Activated gamma-delta T cell (primary cell): Measurements from ENCODE around the gene CD109.

Experiments
- DNase-seq: peaks from one replicate; lab custom pipeline; 2025; lab: John Stamatoyannopoulos, UW

CD109 gene

GRCh38 chr6:73727114-73727513 lies 31.1 kb downstream of the CD109 start:
- no peak for DNase-seq

DNA sequence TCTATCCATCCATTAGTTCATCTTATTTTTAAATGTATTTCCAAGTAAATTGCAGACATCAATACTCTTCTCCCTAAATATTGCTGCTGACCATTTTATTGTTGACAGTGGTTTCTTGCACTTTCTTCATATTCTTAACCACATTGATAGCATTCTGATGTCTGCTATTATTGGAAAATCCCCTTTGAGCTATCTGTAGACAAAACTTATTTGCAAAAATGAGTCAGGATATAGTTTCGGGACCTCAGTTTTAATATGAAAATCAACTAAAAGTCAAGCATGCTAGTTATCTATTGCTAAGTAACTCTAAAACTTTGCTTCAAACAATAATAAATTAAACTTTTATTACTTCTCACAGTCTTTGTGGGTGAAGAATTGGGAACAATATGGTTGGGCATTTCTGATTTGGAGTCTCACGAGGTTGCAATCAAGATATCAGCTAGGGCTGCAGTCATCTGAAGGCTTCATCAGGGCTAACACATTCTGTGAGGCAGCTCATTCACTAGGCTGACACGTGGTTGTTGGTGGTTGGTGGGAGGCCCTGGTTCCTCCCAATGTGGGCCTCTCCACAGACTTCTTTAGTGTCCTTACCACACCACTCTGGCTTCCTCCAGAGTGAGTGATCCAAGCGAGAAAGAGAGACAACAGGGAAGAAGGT lies 32.7 kb downstream of the CD109 start:
- no peak for DNase-seq

DNA sequence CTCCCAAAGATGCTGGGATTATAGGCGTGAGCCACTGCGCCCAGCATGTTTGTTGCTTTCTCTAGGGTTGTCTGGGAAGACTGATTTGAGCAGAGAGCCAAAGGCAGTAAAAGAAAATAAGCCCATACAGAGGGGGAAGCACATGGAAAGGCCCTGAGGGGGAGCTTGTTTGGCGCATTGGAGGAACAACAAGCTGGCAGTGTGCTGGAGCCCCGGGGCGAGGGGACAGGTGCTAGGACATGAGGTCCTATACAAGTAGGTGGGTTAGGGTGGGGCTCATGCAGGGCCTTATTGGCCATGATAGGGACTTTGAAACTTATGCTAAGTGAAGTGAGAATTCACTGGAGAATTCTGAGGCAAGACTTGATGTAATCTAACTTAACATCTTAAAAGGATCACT lies 35.3 kb downstream of the CD109 start:
- DNase-seq, result no peak

GRCh38 chr6:73732845-73733675 lies 37.1 kb downstream of the CD109 start:
- no peak for DNase-seq

DNA sequence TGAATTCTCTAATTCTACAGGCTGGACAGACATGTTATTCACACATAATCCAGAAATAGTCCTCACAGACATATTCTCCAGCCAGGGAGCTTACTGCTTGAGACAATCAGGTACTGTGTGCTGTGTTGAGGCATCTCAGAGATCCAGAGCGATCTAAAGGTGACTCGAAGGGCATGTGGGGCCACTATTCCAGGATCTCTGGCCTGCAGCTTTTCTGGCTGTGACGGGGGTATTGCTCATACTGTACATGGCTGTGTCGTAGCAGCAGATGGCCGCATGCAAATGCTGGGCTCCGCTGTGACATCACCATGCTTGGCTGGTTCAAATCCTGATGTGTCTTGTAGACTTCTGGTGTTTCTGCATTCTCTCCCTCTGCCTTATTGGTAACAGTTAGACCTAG lies 37.8 kb downstream of the CD109 start:
- DNase-seq, result no peak

DNA sequence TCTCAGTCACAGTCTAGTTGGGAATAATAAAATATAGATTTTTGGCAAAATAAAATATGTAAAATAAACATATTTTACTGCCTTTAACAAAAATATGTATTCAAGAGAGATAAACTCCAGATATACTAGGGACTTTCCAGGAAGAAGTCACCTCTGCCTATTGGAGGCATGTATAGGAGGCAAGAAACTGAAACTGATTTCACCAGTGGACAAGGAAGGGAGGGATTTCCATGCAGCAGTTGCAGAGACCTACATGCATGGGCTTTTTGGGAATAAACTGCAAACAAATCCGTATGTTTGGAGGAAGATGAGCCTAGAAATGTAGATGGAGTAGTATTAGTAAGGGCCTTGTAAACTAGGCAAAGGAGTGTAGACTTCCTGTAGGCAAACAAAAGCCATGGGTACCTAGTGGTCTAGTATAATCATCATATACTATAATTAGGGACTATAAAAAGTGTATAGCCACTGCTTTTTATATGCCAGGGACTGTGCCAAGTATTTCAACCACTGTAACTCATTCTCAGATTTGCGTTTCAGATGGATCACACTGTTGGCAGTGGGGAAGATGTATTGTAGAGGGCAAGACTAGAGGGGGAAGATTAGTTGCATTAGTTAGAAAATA lies 38.9 kb downstream of the CD109 start:
- DNase-seq, result no peak

GRCh38 chr6:73738367-73739028 lies 42.5 kb downstream of the CD109 start:
- no peak for DNase-seq

- DNase-seq, result no peak
These were observed 43.1 kb downstream of the CD109 start for GRCh38 chr6:73739096-73739495.

GRCh38 chr6:73742433-73742832 lies 46.4 kb downstream of the CD109 start:
- DNase-seq, result no peak

DNA sequence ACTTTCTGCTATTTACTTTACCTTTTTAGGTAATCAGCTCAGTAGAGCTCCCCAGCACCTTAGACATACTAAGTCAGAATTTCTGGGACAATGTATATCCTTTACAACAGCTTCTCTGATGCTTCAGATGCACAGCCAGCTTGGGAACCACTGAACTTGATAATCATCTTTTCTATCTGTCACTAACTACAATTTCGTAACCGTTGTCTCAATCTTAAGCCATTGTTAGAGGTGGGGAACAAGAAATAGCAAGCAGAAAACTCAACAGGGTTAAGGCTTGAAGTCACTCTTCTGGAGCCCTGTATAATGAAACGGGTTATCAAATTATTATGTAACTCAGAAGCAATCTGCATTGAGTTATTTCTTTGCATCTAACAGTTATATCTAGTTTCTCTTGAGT lies 47.1 kb downstream of the CD109 start:
- no peak for DNase-seq

DNA sequence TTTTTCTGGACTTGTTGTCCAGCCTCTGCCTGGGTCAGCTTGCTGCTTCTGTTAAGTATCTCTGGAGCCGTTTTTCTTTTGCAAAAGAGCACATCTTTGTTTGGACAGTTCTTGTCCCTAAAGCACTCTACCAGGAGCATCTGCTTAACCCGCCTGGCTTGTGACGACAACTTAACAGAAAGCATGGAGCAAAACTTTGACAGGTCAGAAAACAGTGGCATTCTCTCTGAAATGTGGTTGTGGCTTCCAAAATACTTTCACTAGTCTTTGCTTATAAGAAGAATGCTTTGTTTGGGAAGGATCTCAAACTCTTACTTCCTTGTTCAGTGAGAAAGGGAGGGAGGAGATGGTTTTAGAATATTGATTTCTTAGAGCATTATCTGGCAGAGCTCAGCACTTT lies 47.6 kb downstream of the CD109 start:
- DNase-seq, result no peak

DNA sequence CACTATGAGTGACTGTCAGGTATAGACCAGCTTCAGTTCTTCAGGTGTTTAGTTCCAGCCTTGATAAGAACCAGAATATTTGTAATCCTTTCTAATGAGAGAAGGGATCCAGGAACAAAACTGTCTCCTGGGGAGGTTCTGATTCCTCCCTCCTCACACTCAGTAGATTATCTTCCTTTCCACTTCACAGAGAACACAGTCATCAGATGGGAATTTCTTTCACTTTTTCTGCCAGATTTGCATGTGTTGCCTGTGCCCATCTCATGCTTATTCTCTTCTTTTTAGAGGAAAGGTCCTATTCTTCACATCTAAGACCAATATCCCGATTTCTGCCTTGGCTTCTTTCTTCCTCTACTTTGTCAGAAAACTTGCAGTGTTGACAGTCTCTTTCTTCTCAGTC lies 50.8 kb downstream of the CD109 start:
- DNase-seq, result no peak

GRCh38 chr6:73747289-73747688 lies 51.3 kb downstream of the CD109 start:
- no peak for DNase-seq

- DNase-seq, result no peak
These were observed 56.9 kb downstream of the CD109 start for GRCh38 chr6:73752943-73753342.

DNA sequence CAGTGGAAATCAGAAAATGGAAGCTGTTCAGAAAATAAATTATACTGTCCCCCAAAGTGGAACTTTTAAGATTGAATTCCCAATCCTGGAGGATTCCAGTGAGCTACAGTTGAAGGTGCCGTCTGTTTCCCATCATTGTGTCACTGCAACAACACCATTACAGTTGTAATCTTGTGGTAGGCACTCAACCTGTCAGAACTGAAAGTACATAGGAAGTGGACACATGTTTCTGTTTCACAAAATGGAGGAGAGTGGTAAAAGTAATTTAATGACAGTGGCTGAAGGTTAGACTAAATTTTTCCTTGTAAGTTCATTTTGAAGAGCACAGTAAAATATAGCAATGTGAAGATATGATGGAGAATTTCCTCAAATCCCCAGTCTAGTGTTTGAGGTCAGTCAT lies 70.0 kb downstream of the CD109 start:
- DNase-seq, result no peak

DNA sequence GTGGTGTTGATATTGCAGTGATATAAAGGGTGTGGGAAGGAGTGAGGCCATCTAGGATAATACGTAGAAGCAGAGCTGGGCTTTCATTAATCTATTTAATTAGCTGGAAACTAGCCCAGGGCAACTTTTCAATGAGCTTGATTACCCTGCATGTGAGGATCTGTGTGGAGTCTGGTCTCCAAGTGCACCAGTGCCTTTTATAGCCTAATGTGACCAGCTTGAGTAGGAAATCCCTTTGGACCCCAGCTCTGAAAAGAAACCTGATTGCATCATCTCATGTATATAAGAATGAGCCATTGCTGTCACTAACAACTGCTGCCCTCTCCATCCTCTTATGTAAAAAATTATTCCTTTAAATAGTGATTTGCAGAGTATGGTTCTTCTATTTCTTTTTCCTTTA lies 72.6 kb downstream of the CD109 start:
- DNase-seq, result no peak

- DNase-seq, result no peak
These were observed 74.0 kb downstream of the CD109 start for GRCh38 chr6:73769976-73770375.

DNA sequence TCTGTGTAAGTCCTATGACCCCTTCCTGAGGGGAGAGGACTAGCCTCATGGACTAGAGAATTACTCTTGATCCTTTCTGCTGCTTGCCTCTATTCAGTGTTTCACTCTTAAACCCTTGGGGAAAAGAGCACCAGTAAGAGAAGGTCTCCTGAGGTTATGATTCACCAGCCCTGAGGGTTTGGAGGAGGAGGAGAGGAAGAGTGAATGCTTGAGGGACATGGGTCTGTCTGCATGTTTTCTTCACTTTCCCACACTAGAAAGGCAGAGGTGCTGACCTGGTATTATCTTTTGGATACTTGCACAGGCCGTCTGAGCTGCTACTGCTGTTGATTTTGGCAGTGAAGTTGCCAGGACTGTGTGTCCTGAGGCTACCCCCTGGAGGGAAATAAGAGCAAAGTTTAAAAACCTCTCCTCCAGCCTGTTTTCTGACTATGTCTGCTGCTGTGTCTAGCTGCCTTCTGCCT lies 78.3 kb downstream of the CD109 start:
- no peak for DNase-seq

- no peak for DNase-seq
These were observed 83.9 kb downstream of the CD109 start for GRCh38 chr6:73779943-73780342.

DNA sequence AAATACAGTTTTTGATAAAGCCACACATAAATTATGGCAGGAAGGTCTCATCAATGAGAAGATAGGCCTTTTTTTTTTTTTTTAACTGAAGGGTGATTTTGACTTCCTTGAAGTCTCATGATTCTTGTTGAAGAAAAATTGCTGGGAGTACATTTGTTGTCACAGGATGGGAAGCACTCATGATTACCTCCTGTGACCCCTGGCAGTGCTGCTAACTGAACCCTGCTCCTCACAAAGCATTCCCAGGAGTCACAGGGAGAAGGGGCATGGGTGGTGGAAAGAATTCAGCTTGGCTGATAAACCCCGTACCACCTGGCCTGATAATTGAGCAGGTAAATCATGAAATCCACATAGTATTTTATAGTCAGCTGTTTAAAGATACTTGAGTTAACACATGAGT lies 86.9 kb downstream of the CD109 start:
- no peak for DNase-seq

GRCh38 chr6:73784726-73785505 lies 88.9 kb downstream of the CD109 start:
- no peak for DNase-seq

DNA sequence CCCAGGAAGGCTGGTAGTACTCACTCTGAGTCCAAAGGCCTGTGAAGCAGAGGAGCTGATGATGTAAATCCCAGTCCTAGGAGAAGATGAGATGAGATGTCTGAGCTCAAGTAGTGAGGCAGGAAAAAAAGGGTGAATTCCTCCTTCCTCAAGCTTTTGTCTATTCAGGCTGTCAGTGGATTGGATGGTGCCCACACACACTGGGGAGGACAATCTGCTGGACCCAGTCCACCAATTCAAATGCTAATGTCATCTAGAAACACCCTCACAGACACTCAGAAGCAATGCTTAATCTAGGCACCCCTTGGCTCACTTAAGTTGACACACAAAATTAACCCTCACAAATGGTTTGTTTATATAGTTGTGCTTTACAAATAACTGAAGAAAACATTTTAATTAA lies 94.6 kb downstream of the CD109 start:
- DNase-seq, result no peak
